ENCODE measurements around the gene TPSG1.

Gene TPSG1

GRCh38 chr16:1218061-1218929 lies 6.8 kb downstream of the TPSG1 start:
- DNase-seq (ENCODE audit: low read depth), result no peak
- H3K4me3 ChIP-seq (ENCODE audit: low read depth, low read length), result no peak overlapping the region

GRCh38 chr16:1217526-1217925 lies 7.5 kb downstream of the TPSG1 start:
- H3K4me3 ChIP-seq (ENCODE audit: low read depth, low read length), result no peak overlapping the region

GRCh38 chr16:1216681-1217400 lies 8.2 kb downstream of the TPSG1 start:
- no peak for DNase-seq (ENCODE audit: low read depth)
- H3K4me3 ChIP-seq (ENCODE audit: low read depth, low read length), result no peak overlapping the region

More at GRCh38 chr16:1217526-1217925, 7.5 kb downstream of the TPSG1 start:
- DNase-seq (ENCODE audit: low read depth), result no peak

- DNase-seq (ENCODE audit: low read depth), result no peak
- H3K4me3 ChIP-seq (ENCODE audit: low read depth, low read length), result no peak overlapping the region
These were observed 8.8 kb downstream of the TPSG1 start for GRCh38 chr16:1216296-1216619.

GRCh38 chr16:1215574-1216295 lies 9.3 kb downstream of the TPSG1 start:
- no peak overlapping the region for H3K4me3 ChIP-seq (ENCODE audit: low read depth, low read length)
- no peak for DNase-seq (ENCODE audit: low read depth)

GRCh38 chr16:1214719-1215118 lies 10.3 kb downstream of the TPSG1 start:
- DNase-seq (ENCODE audit: low read depth), result no peak
- H3K4me3 ChIP-seq (ENCODE audit: low read depth, low read length), result no peak overlapping the region

GRCh38 chr16:1213796-1214372 lies 11.2 kb downstream of the TPSG1 start:
- H3K4me3 ChIP-seq (ENCODE audit: low read depth, low read length), result no peak overlapping the region
- DNase-seq (ENCODE audit: low read depth), result no peak

GRCh38 chr16:1213231-1213630 lies 11.8 kb downstream of the TPSG1 start:
- no peak for DNase-seq (ENCODE audit: low read depth)
- H3K4me3 ChIP-seq (ENCODE audit: low read depth, low read length), result no peak overlapping the region

- H3K4me3 ChIP-seq (ENCODE audit: low read depth, low read length), result no peak overlapping the region
- no peak for DNase-seq (ENCODE audit: low read depth)
These were observed 12.4 kb downstream of the TPSG1 start for GRCh38 chr16:1212616-1213194.

GRCh38 chr16:1211451-1212268 lies 13.4 kb downstream of the TPSG1 start:
- no peak overlapping the region for H3K4me3 ChIP-seq (ENCODE audit: low read depth, low read length)
- no peak for DNase-seq (ENCODE audit: low read depth)

GRCh38 chr16:1210461-1210860 lies 14.6 kb downstream of the TPSG1 start:
- H3K4me3 ChIP-seq (ENCODE audit: low read depth, low read length), result no peak overlapping the region
- no peak for DNase-seq (ENCODE audit: low read depth)

GRCh38 chr16:1209081-1209480 lies 16.0 kb downstream of the TPSG1 start:
- H3K4me3 ChIP-seq (ENCODE audit: low read depth, low read length), result no peak overlapping the region
- DNase-seq (ENCODE audit: low read depth), result no peak

GRCh38 chr16:1208239-1208830 lies 16.7 kb downstream of the TPSG1 start:
- no peak for DNase-seq (ENCODE audit: low read depth)
- H3K4me3 ChIP-seq (ENCODE audit: low read depth, low read length), result no peak overlapping the region

GRCh38 chr16:1206786-1207185 lies 18.3 kb downstream of the TPSG1 start:
- DNase-seq (ENCODE audit: low read depth), result no peak
- no peak overlapping the region for H3K4me3 ChIP-seq (ENCODE audit: low read depth, low read length)

- H3K4me3 ChIP-seq (ENCODE audit: low read depth, low read length), result no peak overlapping the region
- DNase-seq (ENCODE audit: low read depth), result no peak
These were observed 18.7 kb downstream of the TPSG1 start for GRCh38 chr16:1206326-1206725.

- DNase-seq (ENCODE audit: low read depth), result no peak
- H3K4me3 ChIP-seq (ENCODE audit: low read depth, low read length), result no peak overlapping the region
These were observed 20.1 kb downstream of the TPSG1 start for GRCh38 chr16:1204933-1205332.

GRCh38 chr16:1202274-1202673 lies 22.8 kb downstream of the TPSG1 start:
- H3K4me3 ChIP-seq (ENCODE audit: low read depth, low read length), result no peak overlapping the region
- no peak for DNase-seq (ENCODE audit: low read depth)

- no peak overlapping the region for H3K4me3 ChIP-seq (ENCODE audit: low read depth, low read length)
- no peak for DNase-seq (ENCODE audit: low read depth)
These were observed 23.6 kb downstream of the TPSG1 start for GRCh38 chr16:1201444-1201843.
